ENCODE results near the gene DMAC1.

DMAC1 gene

GRCh38 chr9:7799234-7799943 lies at the start of gene DMAC1:
Gene DMAC1 (minus strand): TSS chr9:7799778. CDS start chr9:7799734, 44 bp downstream.
- DNase-seq (ENCODE audit: low spot score): peak; percentile 68

GRCh38 chr9:7849362-7849761 lies 49.8 kb upstream of the DMAC1 start:
- DNase-seq (ENCODE audit: low spot score): no peak

- DNase-seq (ENCODE audit: low spot score): no peak
These were observed 48.9 kb upstream of the DMAC1 start for GRCh38 chr9:7848498-7848897.

- DNase-seq (ENCODE audit: low spot score): no peak
These were observed 44.7 kb upstream of the DMAC1 start for GRCh38 chr9:7844242-7844641.

GRCh38 chr9:7841831-7842230 lies 42.3 kb upstream of the DMAC1 start:
- no peak for DNase-seq (ENCODE audit: low spot score)

- DNase-seq (ENCODE audit: low spot score): no peak
These were observed 35.0 kb upstream of the DMAC1 start for GRCh38 chr9:7834531-7834930.

GRCh38 chr9:7828334-7828733 lies 28.8 kb upstream of the DMAC1 start:
- peak; percentile 3 for DNase-seq (ENCODE audit: low spot score)

- DNase-seq (ENCODE audit: low spot score): no peak
These were observed 28.2 kb upstream of the DMAC1 start for GRCh38 chr9:7827792-7828191.

GRCh38 chr9:7827056-7827455 lies 27.5 kb upstream of the DMAC1 start:
- DNase-seq (ENCODE audit: low spot score): no peak

- no peak for DNase-seq (ENCODE audit: low spot score)
These were observed 24.1 kb upstream of the DMAC1 start for GRCh38 chr9:7823651-7824050.

- DNase-seq (ENCODE audit: low spot score): no peak
These were observed 20.4 kb upstream of the DMAC1 start for GRCh38 chr9:7819984-7820383.

GRCh38 chr9:7816021-7816420 lies 16.4 kb upstream of the DMAC1 start:
- peak; percentile 51 for DNase-seq (ENCODE audit: low spot score)

GRCh38 chr9:7813030-7813429 lies 13.5 kb upstream of the DMAC1 start:
- DNase-seq (ENCODE audit: low spot score): no peak

GRCh38 chr9:7811677-7812076 lies 12.1 kb upstream of the DMAC1 start:
- DNase-seq (ENCODE audit: low spot score): no peak

- DNase-seq (ENCODE audit: low spot score): no peak
These were observed 3.1 kb upstream of the DMAC1 start for GRCh38 chr9:7802666-7803065.

- DNase-seq (ENCODE audit: low spot score): no peak
These were observed 337 bp upstream of the DMAC1 start for GRCh38 chr9:7799944-7800285.

GRCh38 chr9:7794196-7794595 lies 5.4 kb downstream of the DMAC1 start:
- no peak for DNase-seq (ENCODE audit: low spot score)

- DNase-seq (ENCODE audit: low spot score): no peak
These were observed 8.2 kb downstream of the DMAC1 start for GRCh38 chr9:7791394-7791793.

- DNase-seq (ENCODE audit: low spot score): no peak
These were observed 8.8 kb downstream of the DMAC1 start for GRCh38 chr9:7790819-7791182.

- DNase-seq (ENCODE audit: low spot score): no peak
These were observed 9.4 kb downstream of the DMAC1 start for GRCh38 chr9:7790022-7790818.

- no peak for DNase-seq (ENCODE audit: low spot score)
These were observed 10.8 kb downstream of the DMAC1 start for GRCh38 chr9:7788772-7789171.

- no peak for DNase-seq (ENCODE audit: low spot score)
These were observed 13.8 kb downstream of the DMAC1 start for GRCh38 chr9:7785813-7786212.

- no peak for DNase-seq (ENCODE audit: low spot score)
These were observed 15.1 kb downstream of the DMAC1 start for GRCh38 chr9:7784472-7784871.

GRCh38 chr9:7783635-7784063 lies 15.9 kb downstream of the DMAC1 start:
- DNase-seq (ENCODE audit: low spot score): no peak
